H1 (cell line): ENCODE results near the gene BCAS3. TPM values are rescaled to one million over a fixed set of nuclear protein-coding genes. Genes with fewer than 3 reads are reported as not detected.

Experiments used
- CTCF ChIA-PET: fragments of 300-600 bp; sonication (Branson Sonifier 250); formaldehyde crosslinking; loops from one replicate; lab custom pipeline; 2021; ENCODE audit not compliant: partially characterized antibody; lab: Charles Lee
- POLR2A ChIA-PET: fragments of 300-600 bp; sonication (Branson Sonifier 250); formaldehyde crosslinking; loops from one replicate; lab custom pipeline; 2021; ENCODE audit warnings: inconsistent platforms; ENCODE audit not compliant: partially characterized antibody; lab: Charles Lee
- DNase-seq, 2 experiments: peaks; one replicate each; pipeline versions ENCODE4 v3.0.0 to v3.0.0-alpha.2; 2010 to 2022; ENCODE audit warnings: low spot score in 2 of 2, low read depth in 1 of 2, mixed read lengths in 1 of 2
- FAIRE-seq: peaks from 2 replicates; lab custom pipeline; 2011; peaks lifted over from hg19 to GRCh38; lab: Jason Lieb, UNC
- H2AFZ ChIP-seq: 2 replicates; pipeline ENCODE4 v1.8.1; 2012; ENCODE audit warnings: low read length, inconsistent platforms
- H2AK5ac ChIP-seq: 2 replicates; pipeline ENCODE4 v1.6.1; 2013; ENCODE audit warnings: low read depth, low read length
- H2BK120ac ChIP-seq: replicated peaks from 2 replicates; pipeline ENCODE3; 2013; ENCODE audit warnings: low read depth, low read length, inconsistent platforms
- H2BK12ac ChIP-seq: 2 replicates; pipeline ENCODE4 v1.6.1; 2013; ENCODE audit warnings: low read depth, low read length
- H2BK15ac ChIP-seq: 2 replicates; pipeline ENCODE4 v1.6.1; 2013; ENCODE audit warnings: low read length
- H2BK20ac ChIP-seq: 2 replicates; pipeline ENCODE4 v1.6.1; 2013; ENCODE audit warnings: low read length
- H2BK5ac ChIP-seq: 2 replicates; pipeline ENCODE4 v1.6.1; 2013; ENCODE audit warnings: low read depth, low read length
- H3K14ac ChIP-seq: 2 replicates; pipeline ENCODE4 v1.6.1; 2013; ENCODE audit warnings: inconsistent platforms; ENCODE audit not compliant: insufficient read length
- H3K18ac ChIP-seq: 2 replicates; pipeline ENCODE4 v1.6.1; 2013; ENCODE audit warnings: low read length; ENCODE audit errors: extremely low read depth
- H3K23ac ChIP-seq: 2 replicates; pipeline ENCODE4 v1.6.1; 2013; ENCODE audit warnings: inconsistent platforms; ENCODE audit not compliant: insufficient read length
- H3K23me2 ChIP-seq: 2 replicates; pipeline ENCODE4 v1.6.1; 2013; ENCODE audit warnings: low read depth, low read length
- H3K27ac ChIP-seq: 2 replicates; pipeline ENCODE4 v1.6.1; 2011; ENCODE audit warnings: low read depth, low read length, inconsistent platforms
- H3K27me3 ChIP-seq, 4 experiments: replicated peaks in 1 of 4; 1 replicate in 1 of 4; 2 replicates in 3 of 4; pipeline versions ENCODE4 v1.6.1 to v1.8.1; 2011 to 2013; ENCODE audit warnings: low read length in 3 of 4, mild to moderate bottlenecking in 3 of 4, inconsistent platforms in 2 of 4, mixed read lengths in 2 of 4, moderate library complexity in 1 of 4; ENCODE audit not compliant: control insufficient read depth in 3 of 4, insufficient read depth in 3 of 4; ENCODE audit errors: extremely low read depth in 1 of 4
- H3K36me3 ChIP-seq, 4 experiments: 2 replicates each; pipeline versions ENCODE4 v1.6.1 to v1.8.1; 2011 to 2013; ENCODE audit warnings: mild to moderate bottlenecking in 4 of 4, low read length in 3 of 4, moderate library complexity in 2 of 4, control low read depth in 1 of 4, inconsistent platforms in 1 of 4; ENCODE audit not compliant: insufficient read depth in 4 of 4, control insufficient read depth in 2 of 4
- H3K4ac ChIP-seq: replicated peaks from 2 replicates; pipeline ENCODE3; 2013; ENCODE audit warnings: low read length, low read depth, mixed read lengths, inconsistent platforms; ENCODE audit not compliant: insufficient read length
- H3K4me1 ChIP-seq, 4 experiments: replicated peaks in 1 of 4; 1 replicate in 1 of 4; 2 replicates in 3 of 4; pipeline versions ENCODE4 v1.6.1 to v1.8.1; 2011 to 2013; ENCODE audit warnings: low read length in 3 of 4, inconsistent platforms in 2 of 4, mixed read lengths in 1 of 4; ENCODE audit not compliant: insufficient read depth in 4 of 4, control insufficient read depth in 3 of 4
- H3K4me2 ChIP-seq, 2 experiments: 2 replicates each; pipeline versions ENCODE4 v1.6.1 to v1.8.1; 2011 to 2013; ENCODE audit warnings: low read depth in 2 of 2, low read length in 2 of 2, control low read depth in 1 of 2, inconsistent platforms in 1 of 2, mild to moderate bottlenecking in 1 of 2; ENCODE audit not compliant: insufficient read depth in 1 of 2
- H3K4me3 ChIP-seq, 4 experiments: fragments of 200-600, 300-600 bp in 1 of 4; sonication (generic), shearing (Covaris generic), sonication (Bioruptor Twin) in 1 of 4; 2 replicates each; pipeline versions ENCODE4 v1.5.1 to v1.8.1; 2011 to 2016; ENCODE audit warnings: low read length in 4 of 4, low read depth in 3 of 4, control low read depth in 2 of 4, inconsistent platforms in 2 of 4, mild to moderate bottlenecking in 2 of 4, mixed read lengths in 1 of 4, moderate library complexity in 1 of 4; ENCODE audit not compliant: insufficient read depth in 2 of 4; ENCODE audit errors: extremely low read depth in 1 of 4
- H3K56ac ChIP-seq: replicated peaks from 2 replicates; pipeline ENCODE3; 2013; ENCODE audit warnings: low read depth, mild to moderate bottlenecking, mixed read lengths, low read length, inconsistent platforms; ENCODE audit not compliant: insufficient read length
- H3K79me1 ChIP-seq: 2 replicates; pipeline ENCODE4 v1.6.1; 2013; ENCODE audit warnings: low read depth, low read length, control low read depth
- H3K79me2 ChIP-seq, 2 experiments: 2 replicates each; pipeline versions ENCODE4 v1.6.1 to v1.8.1; 2012 to 2013; ENCODE audit warnings: low read length in 2 of 2, mild to moderate bottlenecking in 2 of 2, inconsistent platforms in 1 of 2; ENCODE audit not compliant: insufficient read depth in 2 of 2, control insufficient read depth in 1 of 2
- H3K9ac ChIP-seq, 4 experiments: replicated peaks in 1 of 4; 1 replicate in 1 of 4; 2 replicates in 3 of 4; pipeline versions ENCODE4 v1.6.1 to v1.8.1; 2011 to 2013; ENCODE audit warnings: low read depth in 3 of 4, low read length in 3 of 4, control low read depth in 2 of 4, mild to moderate bottlenecking in 2 of 4, moderate library complexity in 2 of 4, inconsistent platforms in 1 of 4; ENCODE audit errors: extremely low read depth in 1 of 4
- H3K9me3 ChIP-seq, 2 experiments: 2 replicates each; pipeline versions ENCODE4 v1.6.1 to v1.8.1; 2012 to 2013; ENCODE audit warnings: mild to moderate bottlenecking in 2 of 2, moderate library complexity in 2 of 2, control low read depth in 1 of 2, inconsistent platforms in 1 of 2, low read depth in 1 of 2, low read length in 1 of 2, mixed read lengths in 1 of 2; ENCODE audit not compliant: insufficient read depth in 2 of 2
- H4K20me1 ChIP-seq, 2 experiments: replicated peaks in 1 of 2; 2 replicates each; pipeline versions ENCODE3 to v1.8.1; 2011 to 2013; ENCODE audit warnings: inconsistent platforms in 2 of 2, low read length in 2 of 2, mild to moderate bottlenecking in 1 of 2; ENCODE audit not compliant: insufficient read depth in 2 of 2, control insufficient read depth in 1 of 2
- H4K5ac ChIP-seq: 2 replicates; pipeline ENCODE4 v1.6.1; 2013; ENCODE audit warnings: low read length, low read depth, mixed read lengths, inconsistent platforms; ENCODE audit not compliant: insufficient read length
- H4K8ac ChIP-seq: 2 replicates; pipeline ENCODE4 v1.8.0; 2013; ENCODE audit warnings: mild to moderate bottlenecking, moderate library complexity, low read length, inconsistent platforms; ENCODE audit not compliant: insufficient read depth; ENCODE audit errors: extremely low read depth
- H4K91ac ChIP-seq: replicated peaks from 2 replicates; pipeline ENCODE3; 2013; ENCODE audit warnings: low read length, mixed read lengths, inconsistent platforms; ENCODE audit not compliant: insufficient read length
- BCL11A ChIP-seq, 2 experiments: IDR thresholded peaks; one replicate each; pipeline ENCODE4 v1.6.1; 2011; ENCODE audit warnings: low read depth in 2 of 2, low read length in 2 of 2, mild to moderate bottlenecking in 2 of 2
- CBX5 ChIP-seq: fragments of 300-800, 300-1000 bp; sonication (generic); IDR thresholded peaks from 2 replicates; pipeline ENCODE4 v1.7.1; 2016; ENCODE audit warnings: antibody characterized with exemption, low read length, low read depth
- JUND ChIP-seq: IDR thresholded peaks from 2 replicates; pipeline ENCODE4 v1.6.1; 2011; ENCODE audit warnings: mild to moderate bottlenecking, improper control_type of control experiment, low read length
- MAFK ChIP-seq: IDR thresholded peaks from 2 replicates; pipeline ENCODE4 v1.6.1; 2012; ENCODE audit warnings: low read depth, mild to moderate bottlenecking, improper control_type of control experiment, low read length
- NANOG ChIP-seq: IDR thresholded peaks from 2 replicates; pipeline ENCODE4 v1.6.1; 2011; ENCODE audit warnings: low read length, low read depth, mild to moderate bottlenecking, inconsistent platforms; ENCODE audit not compliant: insufficient read depth, poor library complexity, severe bottlenecking
- RBBP5 ChIP-seq: IDR thresholded peaks from 2 replicates; pipeline ENCODE4 v1.7.1; 2012; ENCODE audit warnings: low read depth, mild to moderate bottlenecking, inconsistent platforms, low read length, moderate library complexity, borderline replicate concordance
- SIX5 ChIP-seq: IDR thresholded peaks from 2 replicates; pipeline ENCODE4 v1.6.1; 2011; ENCODE audit warnings: mild to moderate bottlenecking, low read depth, low read length
- SP4 ChIP-seq: IDR thresholded peaks from 2 replicates; pipeline ENCODE4 v1.6.1; 2012; ENCODE audit warnings: low read length, inconsistent platforms
- ZNF274 ChIP-seq: IDR thresholded peaks from 2 replicates; pipeline ENCODE4 v1.7.0; 2012; ENCODE audit warnings: low read length, borderline replicate concordance; ENCODE audit errors: extremely low read depth
- polyA plus RNA-seq, 7 experiments: library from polyadenylated mRNA; depleted of rRNA in 3 of 7; stranded (reverse) in 5 of 7; unstranded in 2 of 7; fragments of >200 nt in 5 of 7; fragments of 200-250 nt in 2 of 7; gene quantifications; 1 replicate in 5 of 7; 2 replicates in 1 of 7; 4 replicates in 1 of 7; pipeline versions ENCODE4 v1.2.1 to v1.2.3, GENCODE V29; 2011 to 2013; ENCODE audit warnings: missing spikeins in 2 of 7, mixed read lengths in 2 of 7
- total RNA-seq: library from RNA; stranded (reverse); fragmentation: NEBNext Ultra II Directional; extraction: Animal tissue kit (Norgen Biotek cat#: 25700); gene quantifications from 2 replicates; pipeline ENCODE4 v1.2.1, GENCODE V29; 2021

BCAS3 gene
- total and polyA plus RNA-seq, 2 of the 8 experiments (the other 6 are each of a cell fraction or from before 2014, with no cell fraction given), result 9.9 to 13.3 TPM

DNA sequence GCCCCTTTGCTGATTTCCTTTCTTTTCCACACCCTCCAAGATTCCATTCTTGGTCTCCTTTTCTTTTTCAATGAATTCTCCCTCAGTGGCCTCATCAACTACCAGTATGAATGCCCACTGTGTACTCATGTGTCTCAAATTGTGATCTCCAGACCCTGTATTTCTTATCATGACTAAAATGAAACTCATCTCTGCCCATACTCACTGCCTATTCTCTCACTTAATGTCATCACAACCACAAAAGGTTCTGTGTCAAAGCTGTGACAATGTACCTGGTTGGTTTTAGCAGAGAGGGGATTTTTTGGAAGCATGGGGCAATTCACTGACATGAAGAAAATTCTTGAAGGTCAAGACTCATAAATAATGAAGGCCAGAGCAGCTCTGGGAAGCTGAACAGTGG, 763.0 kb downstream of the BCAS3 start:
- Histone ChIP-seq H3K4me1 (0 out of 7 replicates have a peak, but pooled peaks cover 0 to 3% (median 0%) of the 10 kb centered on the region in 4 experiments), H4K5ac (no peak overlapping the region), H2BK5ac (no peak overlapping the region), H4K91ac (no peak overlapping the region), H3K79me2 (no peaks in the 10 kb centered on the region), H3K27me3 (no peaks in the 10 kb centered on the region), H3K79me1 (no peaks in the 10 kb centered on the region), H4K20me1 (no peaks in the 10 kb centered on the region), H3K36me3 (no peaks in the 10 kb centered on the region), H3K23me2 (no peaks in the 10 kb centered on the region), H2BK120ac (no peak overlapping the region), H4K8ac (no peak overlapping the region), H3K23ac (no peak overlapping the region), H2AK5ac (no peak overlapping the region), H2BK15ac (no peak overlapping the region), H3K4ac (no peak overlapping the region), H3K27ac (no peak overlapping the region), H3K18ac (no peak overlapping the region), H3K9me3 (no peaks in the 10 kb centered on the region; a peak in 2 of 4 replicates), H3K56ac (no peak overlapping the region), H3K14ac (no peak overlapping the region), H2AFZ (no peak overlapping the region), H3K9ac (no peak overlapping the region), H3K4me3 (no peak overlapping the region), H2BK12ac (no peak overlapping the region), H2BK20ac (no peak overlapping the region), H3K4me2 (no peak overlapping the region)
- DNase-seq (no peak), FAIRE-seq (no peak)
- ChIA-PET POLR2A (interaction anchor here (1.2 to 2.3 kb wide), 2 partner anchors 8 to 14 kb away, joined by 4 to 7 read pairs; no protein-coding TSS in a partner anchor), CTCF (interaction anchor here (0.9 to 3.9 kb wide), 3 partner anchors 10 to 134 kb away, joined by 4 to 19 read pairs (median 5); no protein-coding TSS in a partner anchor)
- TF ChIP-seq BCL11A (IDR thresholded peaks at IDR 0.05; ENCODE audit: low read depth in 2 of 2, low read length in 2 of 2) (no peak), ZNF274 (no peak), NANOG (no peak), RBBP5 (no peak), CBX5 (no peak), MAFK (no peak), SIX5 (no peak), JUND (no peak), SP4 (no peak)
